Neural crest cell (in vitro differentiated cells): ENCODE results near the gene HSPB8. TPM values are rescaled to one million over a fixed set of nuclear protein-coding genes. Genes with fewer than 3 reads are reported as not detected.

Experiments
- DNase-seq: peaks from one replicate; pipeline ENCODE4 v3.0.0; 2021; ENCODE audit warnings: low read depth, mixed read lengths, low spot score
- H3K27ac Mint-ChIP-seq: one replicate; pipeline ENCODE4 v1.8.0; 2021; ENCODE audit warnings: mild to moderate bottlenecking, mixed read lengths; ENCODE audit not compliant: unreplicated experiment
- H3K27me3 Mint-ChIP-seq: 2 replicates; pipeline ENCODE4 v1.8.0; 2021; ENCODE audit warnings: low read depth, mild to moderate bottlenecking, mixed read lengths
- H3K36me3 Mint-ChIP-seq: 2 replicates; pipeline ENCODE4 v1.8.0; 2021; ENCODE audit warnings: low read depth, mild to moderate bottlenecking, mixed read lengths
- H3K4me1 Mint-ChIP-seq: 2 replicates; pipeline ENCODE4 v1.8.0; 2021; ENCODE audit warnings: mixed read lengths
- H3K4me3 Mint-ChIP-seq: one replicate; pipeline ENCODE4 v1.8.0; 2021; ENCODE audit warnings: mild to moderate bottlenecking, mixed read lengths
- H3K9me3 Mint-ChIP-seq: 2 replicates; pipeline ENCODE4 v1.8.0; 2021; ENCODE audit warnings: mixed read lengths
- total RNA-seq: library from RNA; stranded (reverse); gene quantifications from 2 replicates; pipeline ENCODE4 v1.2.1, GENCODE V29; 2021
- TF ChIP-seq, protein P1 (sequence below): fragments of 200-600 bp; sonication (generic); conservative IDR thresholded peaks from 2 replicates; pipeline ENCODE4 v1.5.0; 2021; ENCODE audit warnings: antibody characterized with exemption, mild to moderate bottlenecking

HSPB8 gene
- total RNA-seq, 1 donor from 2014 or later, result 0.58 TPM

DNA sequence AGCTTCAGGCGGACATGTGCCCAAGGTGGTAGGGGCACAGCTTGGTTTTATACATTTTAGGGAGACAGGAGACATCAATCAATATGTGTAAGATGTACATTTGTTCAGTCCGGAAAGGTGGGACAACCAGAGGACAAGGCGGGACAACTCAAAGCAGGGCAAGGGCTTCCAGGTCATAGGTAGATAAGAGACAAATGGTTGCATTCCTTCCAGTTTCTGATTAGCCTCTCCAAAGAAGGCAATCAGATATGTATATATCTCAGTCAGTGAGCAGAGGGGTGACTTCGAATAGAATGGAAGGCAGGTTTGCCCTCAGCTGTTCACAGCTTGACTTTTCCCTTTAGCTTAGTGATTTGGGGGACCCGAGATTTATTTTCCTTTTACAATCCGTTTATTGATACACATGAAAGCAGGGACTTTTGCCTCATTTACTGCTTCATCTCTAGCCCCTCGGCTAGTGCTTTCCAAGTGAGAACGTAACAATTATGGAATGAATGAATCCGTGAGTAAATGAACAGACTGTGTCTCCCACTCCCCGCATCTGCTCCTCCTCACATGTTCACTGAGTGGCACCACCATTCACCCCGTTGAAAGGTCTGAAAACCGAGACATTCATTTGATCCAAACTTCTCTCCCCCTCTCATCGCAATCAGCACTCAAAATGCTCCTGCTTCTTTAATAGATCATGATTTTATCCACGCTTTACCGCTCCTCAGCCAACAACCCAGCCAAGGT is 6.9 kb upstream of the HSPB8 start:
- Mint-ChIP-seq H3K4me3 (no peak overlapping the region), H3K36me3 (no peaks in the 10 kb centered on the region), H3K4me1 (peaks cover 9% of the 10 kb centered on the region), H3K27me3 (peaks cover 22% of the 10 kb centered on the region), H3K27ac (no peak overlapping the region), H3K9me3 (no peaks in the 10 kb centered on the region)
- DNase-seq, result no peak
- TF ChIP-seq, protein P1, sequence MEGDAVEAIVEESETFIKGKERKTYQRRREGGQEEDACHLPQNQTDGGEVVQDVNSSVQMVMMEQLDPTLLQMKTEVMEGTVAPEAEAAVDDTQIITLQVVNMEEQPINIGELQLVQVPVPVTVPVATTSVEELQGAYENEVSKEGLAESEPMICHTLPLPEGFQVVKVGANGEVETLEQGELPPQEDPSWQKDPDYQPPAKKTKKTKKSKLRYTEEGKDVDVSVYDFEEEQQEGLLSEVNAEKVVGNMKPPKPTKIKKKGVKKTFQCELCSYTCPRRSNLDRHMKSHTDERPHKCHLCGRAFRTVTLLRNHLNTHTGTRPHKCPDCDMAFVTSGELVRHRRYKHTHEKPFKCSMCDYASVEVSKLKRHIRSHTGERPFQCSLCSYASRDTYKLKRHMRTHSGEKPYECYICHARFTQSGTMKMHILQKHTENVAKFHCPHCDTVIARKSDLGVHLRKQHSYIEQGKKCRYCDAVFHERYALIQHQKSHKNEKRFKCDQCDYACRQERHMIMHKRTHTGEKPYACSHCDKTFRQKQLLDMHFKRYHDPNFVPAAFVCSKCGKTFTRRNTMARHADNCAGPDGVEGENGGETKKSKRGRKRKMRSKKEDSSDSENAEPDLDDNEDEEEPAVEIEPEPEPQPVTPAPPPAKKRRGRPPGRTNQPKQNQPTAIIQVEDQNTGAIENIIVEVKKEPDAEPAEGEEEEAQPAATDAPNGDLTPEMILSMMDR, result no peak

DNA sequence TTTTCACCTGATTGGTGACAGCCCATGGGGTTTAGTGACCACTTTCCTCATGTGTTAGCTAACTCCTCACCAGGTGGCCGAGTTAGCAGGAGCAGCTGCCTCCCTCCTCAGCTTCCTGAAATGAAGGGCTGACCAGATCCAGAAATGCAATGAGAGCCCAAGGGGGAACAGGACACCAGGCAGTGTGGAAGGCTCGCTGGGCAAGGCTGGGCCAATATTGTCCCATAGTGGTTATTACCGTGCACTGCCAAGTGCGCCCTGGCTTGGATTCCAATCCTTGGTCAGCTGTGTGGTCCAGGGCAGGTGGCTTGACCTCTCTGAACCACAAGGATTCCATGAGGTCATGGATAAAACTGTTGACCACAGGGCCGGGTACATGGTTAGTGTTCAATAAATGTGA is 3.6 kb upstream of the HSPB8 start:
- no peaks in the 10 kb centered on the region for H3K36me3 Mint-ChIP-seq
- no peak overlapping the region for H3K4me3 Mint-ChIP-seq
- H3K27ac Mint-ChIP-seq, result no peak overlapping the region
- H3K27me3 Mint-ChIP-seq, result peaks cover 14% of the 10 kb centered on the region
- no peaks in the 10 kb centered on the region for H3K9me3 Mint-ChIP-seq
- TF ChIP-seq, protein P1, result no peak
- no peak for DNase-seq
- H3K4me1 Mint-ChIP-seq, result peaks cover 32% of the 10 kb centered on the region

DNA sequence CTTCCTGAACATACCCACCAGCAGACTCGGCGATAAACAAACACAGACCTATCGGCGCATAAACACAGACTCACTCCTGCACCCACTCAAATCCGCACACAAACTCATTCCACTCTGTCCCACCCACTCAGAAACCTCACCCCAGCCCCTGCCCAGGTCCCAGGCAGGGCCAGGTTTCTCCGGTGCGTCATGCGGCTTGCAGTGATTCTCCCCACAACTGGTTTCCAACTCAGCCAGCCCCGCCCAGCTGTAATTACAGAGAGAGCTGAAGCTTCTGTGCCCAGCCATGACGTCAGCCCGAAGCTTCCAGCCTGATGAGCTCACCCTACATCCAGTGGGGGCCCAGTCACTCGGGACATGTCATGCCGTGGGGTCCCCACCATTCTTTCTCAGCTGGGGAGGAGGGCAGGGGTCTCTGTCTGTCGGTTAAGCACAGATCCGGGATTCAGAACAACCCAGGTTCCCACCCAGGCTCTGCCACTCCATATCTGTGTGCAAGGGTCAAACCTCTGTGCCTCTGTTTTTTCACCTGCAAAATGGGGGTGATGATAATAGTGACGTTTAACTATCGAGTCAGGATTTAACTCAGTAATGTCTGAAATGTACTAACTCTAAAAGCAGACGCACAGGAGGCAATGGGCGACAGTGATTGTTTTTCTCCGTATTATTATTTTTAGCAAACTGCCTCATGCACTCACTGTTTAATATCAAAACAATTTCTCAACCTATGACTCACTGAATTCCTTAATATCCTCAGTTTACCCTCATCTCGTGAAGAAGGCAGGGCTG is 2.3 kb upstream of the HSPB8 start:
- H3K4me1 Mint-ChIP-seq, result peaks cover 32% of the 10 kb centered on the region
- no peak overlapping the region for H3K4me3 Mint-ChIP-seq
- no peak for DNase-seq

DNA sequence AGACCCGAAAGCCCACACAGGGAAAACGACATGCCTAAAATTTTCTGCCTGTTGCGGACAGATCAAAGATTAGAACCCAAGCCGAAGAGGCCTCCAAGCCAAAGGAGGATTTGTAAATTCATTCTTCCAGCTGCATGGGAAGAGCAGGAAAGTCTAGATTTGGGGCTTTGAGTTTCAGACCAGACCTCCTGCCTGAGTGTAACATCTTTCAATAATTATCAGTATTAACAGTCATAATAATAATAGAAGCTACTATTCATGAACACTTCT is 1.7 kb upstream of the HSPB8 start:
- peaks cover 32% of the 10 kb centered on the region for H3K4me1 Mint-ChIP-seq

More for the DNA sequence above, 2.3 kb upstream of the HSPB8 start:
- Mint-ChIP-seq H3K9me3 (no peaks in the 10 kb centered on the region), H3K36me3 (no peaks in the 10 kb centered on the region), H3K27me3 (peaks cover 10% of the 10 kb centered on the region), H3K27ac (peak overlapping the region; percentile 67)
- TF ChIP-seq, protein P1, result no peak

DNA sequence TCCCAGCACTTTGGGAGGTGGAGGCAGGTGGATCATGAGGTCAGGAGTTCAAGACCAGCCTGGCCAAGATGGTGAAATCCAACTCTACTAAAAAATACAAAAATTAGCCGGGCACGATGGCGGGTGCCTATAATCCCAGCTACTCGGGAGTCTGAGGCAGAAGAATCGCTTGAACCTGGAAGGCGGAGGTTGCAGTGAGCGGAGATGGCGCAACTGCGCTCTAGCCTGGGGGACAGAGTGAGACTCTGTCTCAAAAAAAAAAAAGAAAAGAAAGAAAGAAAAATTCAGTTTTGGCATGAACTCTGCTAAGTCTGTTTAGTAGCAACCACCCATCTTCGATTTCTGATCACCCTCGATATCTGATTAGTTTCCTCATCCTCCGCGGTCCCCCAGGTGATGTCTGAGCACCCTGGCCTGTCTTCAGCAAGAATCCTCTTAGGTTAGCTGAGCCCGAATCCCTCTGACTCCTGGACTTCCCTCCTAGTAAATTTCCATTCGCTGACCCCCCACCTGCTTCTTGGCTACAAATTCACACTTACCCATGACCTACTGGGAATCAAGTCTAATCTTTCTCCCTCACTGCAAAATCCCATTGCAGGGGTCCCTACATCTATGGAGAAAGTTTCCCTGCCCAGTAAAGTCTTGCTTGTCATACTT is 879 bp upstream of the HSPB8 start:
- no peaks in the 10 kb centered on the region for H3K9me3 Mint-ChIP-seq
- H3K4me1 Mint-ChIP-seq, result peaks cover 32% of the 10 kb centered on the region
- TF ChIP-seq, protein P1, result no peak
- H3K36me3 Mint-ChIP-seq, result no peaks in the 10 kb centered on the region
- no peak overlapping the region for H3K4me3 Mint-ChIP-seq
- H3K27ac Mint-ChIP-seq, result no peak overlapping the region
- H3K27me3 Mint-ChIP-seq, result peaks cover 6% of the 10 kb centered on the region
- no peak for DNase-seq

More for the DNA sequence above, 1.7 kb upstream of the HSPB8 start:
- Mint-ChIP-seq H3K9me3 (no peaks in the 10 kb centered on the region), H3K4me3 (no peak overlapping the region), H3K36me3 (no peaks in the 10 kb centered on the region), H3K27ac (no peak overlapping the region), H3K27me3 (peaks cover 8% of the 10 kb centered on the region)
- TF ChIP-seq, protein P1, result no peak
- no peak for DNase-seq
